Measurements from ENCODE around the gene SPRED1.

GRCh38 chr15:38271895-38272294 lies 19.3 kb downstream of the SPRED1 start:
- TF ChIP-seq CTCF (conservative IDR thresholded peaks at IDR 0.05; ENCODE audit: low read length) (no peak), EZH2phosphoT487 (IDR thresholded peaks at IDR 0.05; ENCODE audit: borderline replicate concordance, low read depth, low read length) (no peak)

All from OCI-LY7 (cell line).